ENCODE results near the gene PTTG1IP. TPM values are rescaled to one million over a fixed set of nuclear protein-coding genes. Genes with fewer than 3 reads are reported as not detected.

The PTTG1IP gene
- total and polyA plus RNA-seq, 4 donors: 163 to 235 (median 222) TPM

DNA sequence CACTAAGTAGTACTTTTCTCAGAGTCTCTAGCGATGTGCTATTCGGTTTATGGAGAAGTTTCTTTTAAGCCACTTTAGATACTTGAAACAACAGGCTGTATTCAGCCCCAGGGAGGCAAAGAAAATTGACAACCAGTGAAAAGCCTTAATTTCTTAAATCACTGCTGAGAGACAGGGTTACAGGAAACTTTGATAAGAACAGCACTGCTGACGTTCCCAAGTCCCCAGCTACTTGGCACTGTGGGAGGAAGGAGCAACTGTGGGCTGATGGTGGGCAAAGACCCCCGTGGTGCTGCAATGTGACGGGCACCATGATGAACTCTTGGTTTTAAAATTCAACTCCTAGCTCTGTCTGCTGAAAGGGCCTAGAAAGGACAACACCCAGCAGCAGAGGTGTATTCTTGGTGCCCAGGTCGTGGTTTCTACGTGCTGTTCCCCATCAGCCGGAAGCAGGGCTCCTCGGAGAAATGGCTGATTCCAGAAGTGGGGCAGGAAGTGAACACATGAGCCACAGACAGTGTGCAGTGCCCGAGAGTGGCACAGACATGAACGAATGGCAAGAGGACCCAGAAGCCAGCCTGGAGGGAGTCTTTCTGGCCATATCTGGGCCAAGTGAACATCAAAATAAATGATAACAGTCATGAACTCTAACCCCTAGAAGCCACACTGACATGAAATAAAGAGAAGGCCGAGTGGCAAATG lies 5.3 kb downstream of the PTTG1IP start:
- WGBS (ENCODE audit: insufficient coverage): 60% methylated on average over 9 of the region's 12 CpGs

DNA sequence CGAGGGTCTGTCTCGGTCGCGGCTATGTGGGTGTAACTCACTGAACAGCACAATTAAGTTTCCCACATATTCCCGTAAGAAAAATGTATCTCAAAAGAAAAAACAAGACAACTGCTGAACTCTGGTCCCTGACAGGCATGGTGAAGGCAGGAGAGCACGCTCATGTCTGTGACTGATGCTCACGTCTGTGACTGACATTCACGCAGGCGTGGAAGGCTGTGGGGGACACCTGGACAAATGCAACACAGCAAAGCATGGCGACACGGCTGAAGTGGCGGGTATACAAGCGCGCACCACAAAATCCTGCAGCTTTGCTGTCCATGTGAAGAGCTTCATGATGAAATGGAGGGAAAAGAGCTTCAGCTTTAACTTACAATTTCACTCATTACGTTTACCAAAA lies 6.0 kb downstream of the PTTG1IP start:
- peaks cover 50% of the 10 kb centered on the region for H3K4me1 ChIP-seq (ENCODE audit: control insufficient read depth, insufficient read depth, low read length)
- DNase-seq (ENCODE audit: low read depth in 4 of 6, low spot score in 6 of 6): no peak
- H3K9me3 ChIP-seq (ENCODE audit: control insufficient read depth, insufficient read depth, low read length): no peaks in the 10 kb centered on the region
- peaks cover 33% of the 10 kb centered on the region for H3K36me3 ChIP-seq (ENCODE audit: control insufficient read depth, insufficient read depth, low read length)
- no peak overlapping the region for H3K4me3 ChIP-seq (ENCODE audit: low read depth, low read length)
- no peak overlapping the region for H3K27ac ChIP-seq (ENCODE audit: low read depth, low read length)
- no peaks in the 10 kb centered on the region for H3K27me3 ChIP-seq (ENCODE audit: control insufficient read depth, insufficient read depth, low read length)
- 87% methylated on average over 8 of the region's 15 CpGs for WGBS (ENCODE audit: insufficient coverage)

More for the DNA sequence above, 5.3 kb downstream of the PTTG1IP start:
- H3K36me3 ChIP-seq (ENCODE audit: control insufficient read depth, insufficient read depth, low read length): peaks cover 29% of the 10 kb centered on the region
- H3K27ac ChIP-seq (ENCODE audit: low read depth, low read length): no peak overlapping the region
- H3K27me3 ChIP-seq (ENCODE audit: control insufficient read depth, insufficient read depth, low read length): no peaks in the 10 kb centered on the region
- H3K9me3 ChIP-seq (ENCODE audit: control insufficient read depth, insufficient read depth, low read length): no peaks in the 10 kb centered on the region
- H3K4me3 ChIP-seq (ENCODE audit: low read depth, low read length): no peak overlapping the region
- DNase-seq (ENCODE audit: low read depth in 4 of 6, low spot score in 6 of 6): no peak
- H3K4me1 ChIP-seq (ENCODE audit: control insufficient read depth, insufficient read depth, low read length): peaks cover 53% of the 10 kb centered on the region

DNA sequence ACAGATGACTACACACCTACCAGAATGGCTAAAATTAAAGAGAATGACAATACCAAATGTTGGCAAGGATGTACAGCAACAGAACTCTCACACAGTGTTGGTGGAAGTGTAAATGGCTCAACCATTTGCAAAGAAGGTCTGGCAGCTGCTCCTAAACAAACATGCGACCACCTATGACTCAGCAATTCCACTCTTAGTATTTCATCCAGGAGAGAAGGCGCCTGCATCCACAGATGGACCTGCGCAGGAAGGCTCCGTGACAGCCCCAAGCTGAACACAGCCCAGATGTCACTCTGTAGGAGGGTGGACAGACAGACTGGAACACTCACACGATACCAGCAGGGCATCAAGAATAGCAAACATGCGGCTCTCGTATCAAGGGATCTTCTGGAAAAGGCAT lies 6.7 kb downstream of the PTTG1IP start:
- H3K4me1 ChIP-seq (ENCODE audit: control insufficient read depth, insufficient read depth, low read length): peaks cover 45% of the 10 kb centered on the region
- H3K27ac ChIP-seq (ENCODE audit: low read depth, low read length): no peak overlapping the region
- no peaks in the 10 kb centered on the region for H3K27me3 ChIP-seq (ENCODE audit: control insufficient read depth, insufficient read depth, low read length)
- DNase-seq (ENCODE audit: low read depth in 4 of 6, low spot score in 6 of 6): peak in 1 of 6 donors; percentile 32
- H3K9me3 ChIP-seq (ENCODE audit: control insufficient read depth, insufficient read depth, low read length): no peaks in the 10 kb centered on the region
- H3K4me3 ChIP-seq (ENCODE audit: low read depth, low read length): no peak overlapping the region
- WGBS (ENCODE audit: insufficient coverage): 44% methylated on average over 2 of the region's 7 CpGs
- H3K36me3 ChIP-seq (ENCODE audit: control insufficient read depth, insufficient read depth, low read length): peaks cover 39% of the 10 kb centered on the region

DNA sequence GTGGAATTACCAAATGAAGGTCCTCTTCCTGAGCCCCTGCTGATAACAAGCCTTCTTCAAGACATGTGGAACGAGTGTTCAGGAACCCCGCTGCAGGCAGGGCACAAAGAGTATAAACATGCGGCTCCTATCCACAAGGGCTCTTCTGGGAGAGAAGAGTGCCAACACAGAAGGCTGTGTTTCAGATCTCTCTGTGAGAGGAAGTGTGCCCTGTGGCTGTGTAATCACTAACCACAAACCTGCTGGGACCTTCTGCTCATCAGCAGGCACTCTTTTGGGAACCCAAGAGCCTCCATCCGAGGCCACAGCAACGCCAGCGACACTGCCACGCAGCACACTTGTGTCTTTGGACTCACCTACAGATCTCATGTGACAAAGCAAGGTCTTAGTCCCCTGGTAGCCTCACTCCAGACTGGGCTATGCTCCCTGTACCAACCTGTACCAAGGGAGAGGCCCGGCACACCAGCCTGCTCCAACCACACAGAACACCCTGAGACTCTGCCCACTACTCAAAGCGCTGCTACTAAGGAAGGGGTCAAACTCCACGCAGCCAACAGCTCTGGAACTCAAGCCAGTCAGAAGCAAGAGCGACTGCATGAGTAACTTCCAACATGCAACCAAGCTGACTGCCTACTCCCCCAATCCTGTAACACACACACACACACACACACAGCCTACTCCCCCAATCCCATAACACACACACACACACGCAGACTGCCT lies 7.8 kb downstream of the PTTG1IP start:
- H3K36me3 ChIP-seq (ENCODE audit: control insufficient read depth, insufficient read depth, low read length): peaks cover 50% of the 10 kb centered on the region
- WGBS (ENCODE audit: insufficient coverage): 72% methylated on average over 9 of the region's 12 CpGs
- no peaks in the 10 kb centered on the region for H3K27me3 ChIP-seq (ENCODE audit: control insufficient read depth, insufficient read depth, low read length)
- no peak for DNase-seq (ENCODE audit: low read depth in 4 of 6, low spot score in 6 of 6)
- H3K27ac ChIP-seq (ENCODE audit: low read depth, low read length): no peak overlapping the region
- H3K4me1 ChIP-seq (ENCODE audit: control insufficient read depth, insufficient read depth, low read length): peaks cover 39% of the 10 kb centered on the region
- H3K4me3 ChIP-seq (ENCODE audit: low read depth, low read length): no peak overlapping the region
- no peaks in the 10 kb centered on the region for H3K9me3 ChIP-seq (ENCODE audit: control insufficient read depth, insufficient read depth, low read length)

DNA sequence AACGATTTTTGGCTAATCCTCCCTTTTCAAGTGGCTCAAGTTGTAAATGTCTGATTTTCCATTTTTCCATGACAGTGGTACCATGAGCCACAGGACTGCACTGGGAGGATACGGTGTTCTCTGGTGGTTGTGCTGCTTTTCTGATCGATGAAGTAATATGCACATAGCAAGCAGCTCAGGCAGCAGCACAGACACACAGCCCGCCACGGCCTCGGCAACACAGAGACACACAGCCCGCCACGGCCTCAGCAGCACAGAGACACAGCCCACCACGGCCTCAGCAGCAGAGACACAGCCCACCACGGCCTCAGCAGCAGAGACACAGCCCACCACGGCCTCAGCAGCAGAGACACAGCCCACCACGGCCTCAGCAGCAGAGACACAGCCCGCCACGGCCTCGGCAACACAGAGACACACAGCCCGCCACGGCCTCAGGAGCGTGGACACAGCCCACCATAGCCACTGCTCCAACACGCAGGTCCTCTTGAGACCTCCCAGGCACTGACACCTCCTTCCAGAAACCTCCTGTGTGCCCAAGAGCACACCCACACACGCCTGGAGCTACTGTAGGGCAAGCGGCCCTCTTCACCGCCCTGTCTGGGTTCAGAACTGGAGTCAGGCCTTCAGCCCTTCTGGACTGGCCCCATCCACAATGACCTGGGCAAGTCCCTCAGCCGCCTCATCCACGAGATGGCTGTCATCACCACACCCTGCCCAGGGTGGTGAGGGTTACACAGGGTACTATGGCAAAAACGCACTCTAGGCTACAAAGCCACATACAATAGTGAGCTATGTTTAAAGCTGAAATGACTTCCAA lies 10.4 kb downstream of the PTTG1IP start:
- Histone ChIP-seq H3K4me1 (ENCODE audit: control insufficient read depth, insufficient read depth, low read length) (peaks cover 17% of the 10 kb centered on the region), H3K36me3 (ENCODE audit: control insufficient read depth, insufficient read depth, low read length) (peaks cover 74% of the 10 kb centered on the region), H3K4me3 (ENCODE audit: low read depth, low read length) (no peak overlapping the region), H3K27ac (ENCODE audit: low read depth, low read length) (no peak overlapping the region), H3K27me3 (ENCODE audit: control insufficient read depth, insufficient read depth, low read length) (no peaks in the 10 kb centered on the region), H3K9me3 (ENCODE audit: control insufficient read depth, insufficient read depth, low read length) (no peaks in the 10 kb centered on the region)
- DNase-seq (ENCODE audit: low read depth in 4 of 6, low spot score in 6 of 6): no peak
- WGBS (ENCODE audit: insufficient coverage): 93% methylated on average over 22 of the region's 25 CpGs

DNA sequence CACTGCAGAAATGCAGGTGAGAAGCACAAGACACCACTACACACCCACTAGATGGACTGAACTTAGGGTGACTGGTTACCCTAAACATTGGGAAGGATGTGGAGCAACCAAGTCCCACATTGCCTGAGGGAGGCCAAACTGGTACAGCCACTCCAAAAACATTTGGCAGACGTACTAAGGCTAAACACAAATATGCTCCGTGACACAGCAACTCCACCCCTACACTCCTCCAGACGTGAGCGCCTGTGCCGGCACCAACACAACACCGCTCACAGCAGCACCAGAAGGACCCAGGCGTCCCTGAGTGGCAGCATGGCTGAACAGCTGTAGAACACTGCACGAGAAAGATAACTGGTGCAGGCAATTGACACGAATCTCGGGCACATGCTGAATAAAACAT lies 14.7 kb downstream of the PTTG1IP start:
- H3K27ac ChIP-seq (ENCODE audit: low read depth, low read length): no peak overlapping the region
- peaks cover 88% of the 10 kb centered on the region for H3K36me3 ChIP-seq (ENCODE audit: control insufficient read depth, insufficient read depth, low read length)
- no peaks in the 10 kb centered on the region for H3K9me3 ChIP-seq (ENCODE audit: control insufficient read depth, insufficient read depth, low read length)
- WGBS (ENCODE audit: insufficient coverage): 93% methylated on average over 10 of the region's 10 CpGs
- H3K4me3 ChIP-seq (ENCODE audit: low read depth, low read length): no peak overlapping the region
- no peak for DNase-seq (ENCODE audit: low read depth in 4 of 6, low spot score in 6 of 6)
- H3K4me1 ChIP-seq (ENCODE audit: control insufficient read depth, insufficient read depth, low read length): peaks cover 4% of the 10 kb centered on the region
- no peaks in the 10 kb centered on the region for H3K27me3 ChIP-seq (ENCODE audit: control insufficient read depth, insufficient read depth, low read length)

DNA sequence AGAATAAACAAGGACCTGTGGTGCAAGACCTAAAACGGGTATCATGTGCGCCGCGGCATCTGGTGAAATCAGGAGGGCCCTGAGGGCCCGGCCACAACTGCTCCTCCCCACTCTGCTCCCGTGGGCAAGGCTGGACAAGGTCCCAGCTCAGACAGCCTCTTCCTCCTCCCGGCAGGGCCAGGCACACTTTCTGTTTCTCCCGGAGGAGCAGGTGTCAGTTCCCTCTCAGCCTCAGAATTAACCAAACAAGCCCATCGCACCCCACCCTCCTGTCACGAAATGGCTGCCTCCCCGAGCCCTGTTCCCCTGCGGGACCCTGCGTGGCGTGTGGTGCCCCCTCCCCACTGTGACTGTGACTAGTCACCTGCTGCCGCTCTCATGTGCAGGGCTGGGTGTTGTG lies 15.2 kb downstream of the PTTG1IP start:
- H3K27me3 ChIP-seq (ENCODE audit: control insufficient read depth, insufficient read depth, low read length): no peaks in the 10 kb centered on the region
- H3K4me1 ChIP-seq (ENCODE audit: control insufficient read depth, insufficient read depth, low read length): peaks cover 4% of the 10 kb centered on the region
- no peak for DNase-seq (ENCODE audit: low read depth in 4 of 6, low spot score in 6 of 6)
- 86% methylated on average over 15 of the region's 15 CpGs for WGBS (ENCODE audit: insufficient coverage)
- H3K4me3 ChIP-seq (ENCODE audit: low read depth, low read length): no peak overlapping the region
- no peak overlapping the region for H3K27ac ChIP-seq (ENCODE audit: low read depth, low read length)
- H3K36me3 ChIP-seq (ENCODE audit: control insufficient read depth, insufficient read depth, low read length): peaks cover 90% of the 10 kb centered on the region
- H3K9me3 ChIP-seq (ENCODE audit: control insufficient read depth, insufficient read depth, low read length): no peaks in the 10 kb centered on the region

DNA sequence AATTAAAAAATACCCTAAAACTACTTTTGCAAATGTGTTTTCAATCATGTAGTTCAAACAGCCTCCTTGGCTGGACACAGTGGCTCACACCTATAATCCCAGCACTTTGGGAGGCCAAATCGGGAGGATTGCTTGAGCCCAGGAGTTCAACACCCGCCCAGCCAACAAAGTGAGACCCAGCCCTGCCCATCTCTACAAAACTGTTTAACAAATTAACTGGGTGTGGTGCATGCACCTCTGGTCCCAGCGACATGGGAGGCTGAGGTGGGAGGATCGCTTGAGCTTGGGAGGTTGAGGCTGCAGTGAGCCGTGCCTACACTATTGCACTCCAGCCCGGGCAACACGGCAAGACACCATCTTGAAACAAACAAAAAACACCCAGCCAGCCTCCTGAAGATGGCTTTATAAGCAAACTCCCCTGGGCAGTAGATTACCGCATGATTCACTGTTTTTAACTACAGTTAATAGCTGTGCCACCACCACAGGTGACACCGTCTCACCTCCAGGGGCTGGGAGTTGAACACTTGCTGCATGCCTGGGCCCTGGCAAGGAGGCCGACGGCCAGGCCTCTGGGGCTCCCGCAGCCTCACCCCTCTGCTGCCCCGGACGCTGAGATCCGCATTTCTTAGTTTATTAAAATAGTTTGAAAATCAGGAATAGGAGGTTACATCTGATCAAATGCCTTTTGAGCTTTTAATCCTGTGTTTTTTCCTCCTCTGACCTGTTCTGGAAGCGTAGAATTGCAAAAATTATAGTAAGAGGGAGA lies 16.2 kb downstream of the PTTG1IP start:
- peaks cover 4% of the 10 kb centered on the region for H3K4me1 ChIP-seq (ENCODE audit: control insufficient read depth, insufficient read depth, low read length)
- H3K4me3 ChIP-seq (ENCODE audit: low read depth, low read length): no peak overlapping the region
- no peaks in the 10 kb centered on the region for H3K27me3 ChIP-seq (ENCODE audit: control insufficient read depth, insufficient read depth, low read length)
- no peak overlapping the region for H3K27ac ChIP-seq (ENCODE audit: low read depth, low read length)
- H3K9me3 ChIP-seq (ENCODE audit: control insufficient read depth, insufficient read depth, low read length): no peaks in the 10 kb centered on the region
- WGBS (ENCODE audit: insufficient coverage): 94% methylated on average over 4 of the region's 16 CpGs
- H3K36me3 ChIP-seq (ENCODE audit: control insufficient read depth, insufficient read depth, low read length): peaks cover 90% of the 10 kb centered on the region
- no peak for DNase-seq (ENCODE audit: low read depth in 4 of 6, low spot score in 6 of 6)

DNA sequence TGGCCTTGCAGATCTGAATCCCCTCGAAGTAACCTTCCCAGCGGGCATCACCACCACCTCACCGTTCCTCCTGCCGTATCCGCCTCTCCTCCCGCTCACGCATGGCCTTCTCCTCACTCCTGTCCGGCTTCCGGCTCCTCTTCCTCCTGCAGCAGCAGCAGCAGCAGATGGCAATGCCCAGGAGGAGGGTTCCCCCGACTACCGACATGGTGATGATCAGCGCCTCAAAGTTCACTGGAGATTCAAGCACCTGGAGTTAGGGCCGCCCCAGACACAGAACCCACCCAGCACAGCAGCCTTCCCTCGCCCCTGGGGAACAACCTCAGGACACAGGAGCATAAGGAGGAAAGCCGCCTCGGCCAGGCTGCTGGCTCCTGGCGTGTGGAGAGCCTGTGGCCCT lies 17.4 kb downstream of the PTTG1IP start:
- DNase-seq (ENCODE audit: low read depth in 4 of 6, low spot score in 6 of 6): no peak
- Histone ChIP-seq H3K4me3 (ENCODE audit: low read depth, low read length) (no peak overlapping the region), H3K4me1 (ENCODE audit: control insufficient read depth, insufficient read depth, low read length) (no peaks in the 10 kb centered on the region), H3K36me3 (ENCODE audit: control insufficient read depth, insufficient read depth, low read length) (peaks cover 84% of the 10 kb centered on the region), H3K27ac (ENCODE audit: low read depth, low read length) (no peak overlapping the region), H3K9me3 (ENCODE audit: control insufficient read depth, insufficient read depth, low read length) (no peaks in the 10 kb centered on the region), H3K27me3 (ENCODE audit: control insufficient read depth, insufficient read depth, low read length) (no peaks in the 10 kb centered on the region)
- 95% methylated on average over 14 of the region's 17 CpGs for WGBS (ENCODE audit: insufficient coverage)
